DOHH2 (cell line): Measurements from ENCODE around the gene FRYL.
"Not testable (repeated sequence)": the region's sequence is repeated elsewhere in the genome, so short reads cannot be mapped to it uniquely, and the experiment has no call there.

Experiments used
- H3F3A ChIP-seq: fragments of 200-600 bp; sonication (generic), shearing (Covaris generic); 2 replicates; pipeline ENCODE4 v1.6.0; 2016; ENCODE audit warnings: antibody characterized with exemption, mild to moderate bottlenecking; ENCODE audit not compliant: control insufficient read depth, insufficient read depth
- H3K27ac ChIP-seq: fragments of 200-600 bp; sonication (generic); 2 replicates; pipeline ENCODE4 v1.5.1; 2014; ENCODE audit warnings: low read depth, mild to moderate bottlenecking, low read length, moderate library complexity
- H3K27me3 ChIP-seq: fragments of 200-600 bp; sonication (generic); 2 replicates; pipeline ENCODE4 v1.6.1; 2014; ENCODE audit warnings: mild to moderate bottlenecking, low read length, mixed read lengths; ENCODE audit not compliant: control insufficient read depth
- H3K36me3 ChIP-seq: fragments of 200-600 bp; sonication (generic); 2 replicates; pipeline ENCODE4 v1.6.1; 2014; ENCODE audit warnings: mild to moderate bottlenecking, low read length, moderate library complexity, mixed read lengths; ENCODE audit not compliant: control insufficient read depth
- H3K4me1 ChIP-seq: fragments of 200-600 bp; sonication (generic); 2 replicates; pipeline ENCODE4 v1.6.1; 2014; ENCODE audit warnings: mild to moderate bottlenecking, low read length, mixed read lengths; ENCODE audit not compliant: control insufficient read depth
- H3K4me2 ChIP-seq: fragments of 200-600 bp; sonication (generic); 2 replicates; pipeline ENCODE4 v1.6.0; 2014; ENCODE audit warnings: mild to moderate bottlenecking, low read length, moderate library complexity
- H3K4me3 ChIP-seq: fragments of 200-600 bp; sonication (generic); 2 replicates; pipeline ENCODE4 v1.5.1; 2014; ENCODE audit warnings: mild to moderate bottlenecking, low read length, mixed read lengths
- H3K79me2 ChIP-seq: fragments of 200-600 bp; sonication (generic); 2 replicates; pipeline ENCODE4 v1.6.1; 2014; ENCODE audit warnings: mild to moderate bottlenecking, low read length, mixed read lengths; ENCODE audit not compliant: control insufficient read depth
- H3K9me2 ChIP-seq: fragments of 200-600 bp; sonication (generic); replicated peaks from 2 replicates; pipeline ENCODE4 v1.6.1; 2014; ENCODE audit warnings: mild to moderate bottlenecking, low read length, mixed read lengths; ENCODE audit not compliant: control insufficient read depth
- H3K9me3 ChIP-seq: fragments of 200-600 bp; sonication (generic); 2 replicates; pipeline ENCODE4 v1.6.1; 2014; ENCODE audit warnings: antibody characterized with exemption, low read length, mixed read lengths; ENCODE audit not compliant: control insufficient read depth, insufficient read depth
- H4K20me1 ChIP-seq: fragments of 200-600 bp; sonication (generic); 2 replicates; pipeline ENCODE4 v1.6.0; 2014; ENCODE audit warnings: low read depth, mild to moderate bottlenecking, antibody characterized with exemption, low read length, moderate library complexity; ENCODE audit not compliant: control insufficient read depth, insufficient read depth
- CTCF ChIP-seq: fragments of 200-600 bp; sonication (generic); IDR thresholded peaks from one replicate; pipeline ENCODE4 v1.5.1; 2014; ENCODE audit warnings: antibody characterized with exemption, mild to moderate bottlenecking, low read depth, low read length; ENCODE audit not compliant: poor library complexity, severe bottlenecking
- EZH2phosphoT487 ChIP-seq: fragments of 200-600 bp; sonication (generic); IDR thresholded peaks from 2 replicates; pipeline ENCODE4 v1.6.1; 2017; ENCODE audit warnings: borderline replicate concordance, mild to moderate bottlenecking, antibody characterized with exemption, low read length, moderate library complexity, mixed read lengths

Gene FRYL

GRCh38 chr4:48640225-48640624 is 139.9 kb downstream of the FRYL start:
- no peaks in the 10 kb centered on the region for H3K9me3 ChIP-seq
- no peak for TF ChIP-seq EZH2phosphoT487
- no peak for TF ChIP-seq CTCF
- peaks cover 13% of the 10 kb centered on the region for H3K4me1 ChIP-seq
- no peaks in the 10 kb centered on the region for H3K27me3 ChIP-seq
- no peak overlapping the region for H3K4me3 ChIP-seq
- peaks cover 50% of the 10 kb centered on the region for H3K79me2 ChIP-seq
- no peaks in the 10 kb centered on the region for H3K36me3 ChIP-seq
- no peaks in the 10 kb centered on the region for H4K20me1 ChIP-seq
- no peak overlapping the region for H3K27ac ChIP-seq
- H3F3A ChIP-seq, result no peaks in the 10 kb centered on the region
- H3K4me2 ChIP-seq, result no peak overlapping the region
- no peaks in the 10 kb centered on the region for H3K9me2 ChIP-seq

- no peak overlapping the region for H3K4me2 ChIP-seq
- H3K4me1 ChIP-seq, result peaks cover 17% of the 10 kb centered on the region
- H3K9me2 ChIP-seq, result no peaks in the 10 kb centered on the region
- no peak overlapping the region for H3K27ac ChIP-seq
- H3F3A ChIP-seq, result no peaks in the 10 kb centered on the region
- H4K20me1 ChIP-seq, result no peaks in the 10 kb centered on the region
- no peaks in the 10 kb centered on the region for H3K27me3 ChIP-seq
- no peak for TF ChIP-seq CTCF
- TF ChIP-seq EZH2phosphoT487, result no peak
- no peak overlapping the region for H3K4me3 ChIP-seq
- H3K9me3 ChIP-seq, result no peaks in the 10 kb centered on the region
- H3K79me2 ChIP-seq, result peaks cover 50% of the 10 kb centered on the region
- H3K36me3 ChIP-seq, result no peaks in the 10 kb centered on the region
Observed at GRCh38 chr4:48639807-48640206, 140.3 kb downstream of the FRYL start.

DNA sequence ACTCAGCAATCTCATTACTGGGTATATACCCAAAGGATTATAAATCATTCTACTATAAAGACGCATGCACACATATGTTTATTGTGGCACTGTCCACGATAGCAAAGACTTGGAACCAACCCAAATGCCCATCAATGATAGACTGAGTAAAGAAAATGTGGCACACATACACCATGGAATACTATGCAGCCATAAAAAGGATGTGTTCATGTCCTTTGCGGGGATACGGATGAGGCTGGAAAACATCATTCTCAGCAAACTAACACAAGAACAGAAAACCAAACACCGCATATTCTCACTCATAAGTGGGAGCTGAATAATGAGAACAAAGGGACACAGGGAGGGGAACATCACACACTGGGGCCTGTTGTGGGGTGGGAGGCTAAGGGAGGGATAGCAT is 141.5 kb downstream of the FRYL start:
- H3K9me3 ChIP-seq, H3K9me2 ChIP-seq, H3F3A ChIP-seq, H3K27ac ChIP-seq, H3K4me2 ChIP-seq, H3K27me3 ChIP-seq, H3K4me3 ChIP-seq, H4K20me1 ChIP-seq, H3K36me3 ChIP-seq: not testable (repeated sequence)
- H3K4me1 ChIP-seq, result peaks cover 20% of the 10 kb centered on the region
- H3K79me2 ChIP-seq, result peaks cover 52% of the 10 kb centered on the region

DNA sequence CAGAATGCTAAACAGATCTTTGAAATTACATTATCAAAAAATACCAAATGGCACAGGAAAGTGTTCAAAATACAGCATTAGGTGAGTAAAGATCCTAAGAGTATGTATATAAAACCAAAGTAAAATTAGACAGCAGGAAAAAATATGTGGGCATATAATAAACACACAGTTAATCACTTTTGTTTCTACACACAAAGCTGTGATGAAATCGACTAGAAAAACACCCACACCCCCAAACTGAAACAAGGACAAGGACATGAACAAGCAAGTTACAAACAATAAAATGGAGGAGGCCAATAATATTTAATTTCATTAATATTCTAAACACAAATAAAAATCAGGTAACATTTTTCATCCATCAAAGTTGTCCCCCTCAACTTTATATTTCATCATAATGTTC is 143.2 kb downstream of the FRYL start:
- no peaks in the 10 kb centered on the region for H3K9me2 ChIP-seq

More for the DNA sequence above, 143.2 kb downstream of the FRYL start:
- Histone ChIP-seq H3K4me3 (no peak overlapping the region), H3K4me1 (peaks cover 20% of the 10 kb centered on the region), H3K27me3 (no peaks in the 10 kb centered on the region), H3K27ac (no peak overlapping the region), H3K79me2 (peaks cover 46% of the 10 kb centered on the region), H4K20me1 (no peaks in the 10 kb centered on the region), H3F3A (no peaks in the 10 kb centered on the region), H3K9me3 (no peaks in the 10 kb centered on the region), H3K36me3 (no peaks in the 10 kb centered on the region), H3K4me2 (no peak overlapping the region)
- no peak for TF ChIP-seq CTCF
- TF ChIP-seq EZH2phosphoT487, result no peak
